HG03060 (cell line): ENCODE data around the gene AQP10.
"Not testable (repeated sequence)": the region's sequence is repeated elsewhere in the genome, so short reads cannot be mapped to it uniquely, and the experiment has no call there.

Experiments
- ATAC-seq: cut with Tn5 transposase; IDR thresholded peaks from one replicate; pipeline ENCODE4 v1.9.1; 2021; ENCODE audit warnings: low read depth, moderate number of reproducible peaks; ENCODE audit not compliant: unreplicated experiment

Gene AQP10, protein sequence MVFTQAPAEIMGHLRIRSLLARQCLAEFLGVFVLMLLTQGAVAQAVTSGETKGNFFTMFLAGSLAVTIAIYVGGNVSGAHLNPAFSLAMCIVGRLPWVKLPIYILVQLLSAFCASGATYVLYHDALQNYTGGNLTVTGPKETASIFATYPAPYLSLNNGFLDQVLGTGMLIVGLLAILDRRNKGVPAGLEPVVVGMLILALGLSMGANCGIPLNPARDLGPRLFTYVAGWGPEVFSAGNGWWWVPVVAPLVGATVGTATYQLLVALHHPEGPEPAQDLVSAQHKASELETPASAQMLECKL

DNA sequence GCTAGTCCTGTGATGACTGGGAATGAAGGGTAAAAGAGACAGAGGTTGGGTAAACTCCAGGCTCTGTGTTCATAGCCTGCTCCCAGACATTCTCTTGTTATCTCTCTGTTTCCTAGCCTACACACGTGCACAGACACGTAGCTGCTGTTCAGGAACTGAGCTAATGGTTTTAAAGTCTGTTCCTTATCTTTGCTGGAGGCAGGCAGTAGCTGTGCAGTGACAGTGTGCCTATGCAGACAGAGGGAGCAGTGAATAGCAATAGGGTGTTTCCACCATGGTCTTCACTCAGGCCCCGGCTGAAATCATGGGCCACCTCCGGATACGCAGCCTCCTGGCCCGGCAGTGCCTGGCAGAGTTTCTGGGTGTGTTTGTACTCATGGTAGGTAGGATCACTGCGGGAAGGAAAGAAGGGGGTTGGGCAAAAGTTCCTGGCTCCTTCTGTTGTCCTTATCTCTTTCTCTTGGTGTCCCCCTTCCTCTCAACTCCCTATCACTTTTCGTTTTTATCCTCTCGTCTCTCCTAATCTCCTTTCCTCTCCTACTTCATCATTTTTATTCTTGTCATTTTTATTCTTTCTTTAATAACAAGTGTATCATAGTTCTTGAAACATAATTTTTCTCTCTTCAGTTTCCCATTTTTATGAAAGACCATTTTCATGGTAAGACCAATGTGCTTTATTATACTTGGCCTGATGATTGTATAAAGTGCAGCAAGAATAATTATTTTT lies at the start of gene AQP10:
AQP10 (plus strand) TSS at position 212 of the 727 bp plus-strand sequence; CDS start at position 275, 63 bp downstream.
- no peak for ATAC-seq

GRCh38 chr1:154272217-154272998 lies 48.5 kb upstream of the AQP10 start, which contains the start of gene HAX1:
Gene HAX1 (plus strand): TSS chr1:154272629. CDS start chr1:154272724, 95 bp downstream.
- ATAC-seq, result peak; percentile 87

DNA sequence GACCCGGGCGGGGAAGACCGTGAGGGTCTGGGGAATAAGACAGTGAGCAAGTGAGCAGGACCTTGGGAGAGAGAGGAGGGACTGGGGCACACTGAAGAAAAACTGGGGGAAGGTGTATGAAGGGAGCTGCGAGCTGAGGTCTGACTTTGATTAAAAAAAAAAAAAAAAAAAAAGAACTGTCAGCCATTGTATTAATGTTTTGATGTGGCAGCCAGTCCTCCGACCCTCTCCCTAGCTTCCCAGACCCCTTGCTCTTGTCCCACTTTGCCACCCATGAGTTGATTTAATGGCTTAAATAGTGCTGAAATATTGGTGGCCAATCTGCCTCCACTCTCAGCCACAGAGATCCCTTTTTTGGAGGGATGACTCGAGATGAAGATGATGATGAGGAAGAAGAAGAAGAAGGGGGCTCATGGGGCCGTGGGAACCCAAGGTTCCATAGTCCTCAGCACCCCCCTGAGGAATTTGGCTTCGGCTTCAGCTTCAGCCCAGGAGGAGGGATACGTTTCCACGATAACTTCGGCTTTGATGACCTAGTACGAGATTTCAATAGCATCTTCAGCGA lies 47.8 kb upstream of the AQP10 start:
- no peak for ATAC-seq

DNA sequence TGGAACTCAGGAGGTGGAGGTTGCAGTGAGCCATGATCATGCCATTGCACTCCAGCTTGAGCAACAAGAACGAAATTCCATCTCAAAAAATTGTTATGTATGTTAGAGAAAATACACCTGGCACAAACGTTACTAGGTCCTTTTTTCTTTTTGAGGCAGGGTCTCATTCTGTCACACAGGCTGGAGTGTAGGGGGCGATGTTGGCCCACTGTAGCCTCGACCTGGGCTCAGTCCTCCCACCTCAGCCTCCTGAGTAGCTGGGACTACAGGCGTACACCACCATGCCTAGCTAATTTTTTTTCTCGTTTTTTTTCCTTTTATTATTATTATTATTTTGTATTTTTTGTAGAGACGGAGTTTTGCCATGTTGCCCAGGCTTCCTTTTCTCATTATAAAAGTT lies 44.1 kb upstream of the AQP10 start:
- ATAC-seq, result no peak

DNA sequence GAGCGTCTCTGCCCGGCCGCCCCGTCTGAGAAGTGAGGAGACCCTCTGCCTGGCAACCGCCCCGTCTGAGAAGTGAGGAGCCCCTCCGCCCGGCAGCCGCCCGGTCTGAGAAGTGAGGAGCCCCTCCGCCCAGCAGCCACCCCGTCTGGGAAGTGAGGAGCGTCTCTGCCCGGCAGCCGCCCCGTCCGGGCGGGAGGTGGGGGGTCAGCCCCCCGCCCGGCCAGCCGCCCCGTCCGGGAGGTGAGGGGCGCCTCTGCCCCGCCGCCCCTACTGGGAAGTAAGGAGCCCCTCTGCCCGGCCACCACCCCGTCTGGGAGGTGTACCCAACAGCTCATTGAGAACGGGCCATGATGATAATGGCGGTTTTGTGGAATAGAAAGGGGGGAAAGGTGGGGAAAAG lies 33.3 kb upstream of the AQP10 start:
- ATAC-seq, result not testable (repeated sequence)

- no peak for ATAC-seq
Measured at GRCh38 chr1:154288661-154289060, 32.2 kb upstream of the AQP10 start.

DNA sequence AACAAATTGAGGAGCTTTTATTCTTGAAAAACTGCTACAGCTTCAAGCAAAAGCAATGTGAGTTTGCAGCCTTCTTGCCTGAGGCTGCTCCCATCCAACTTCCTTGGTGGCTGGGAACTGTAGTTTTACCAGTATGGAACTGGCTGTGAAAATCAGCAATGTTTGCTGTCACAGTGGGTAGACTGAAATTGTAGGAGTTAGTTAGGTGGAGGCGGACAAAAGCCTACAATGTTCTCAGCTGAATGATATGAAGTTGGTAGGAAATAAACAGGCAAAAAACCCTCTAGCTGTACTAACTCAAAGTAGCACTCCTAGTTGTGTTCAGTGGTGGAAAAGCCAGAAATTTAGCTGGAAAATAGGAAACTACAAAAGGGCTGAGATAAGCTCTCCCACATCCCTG lies 30.0 kb upstream of the AQP10 start:
- no peak for ATAC-seq

GRCh38 chr1:154295408-154296235 lies 25.3 kb upstream of the AQP10 start:
- no peak for ATAC-seq

DNA sequence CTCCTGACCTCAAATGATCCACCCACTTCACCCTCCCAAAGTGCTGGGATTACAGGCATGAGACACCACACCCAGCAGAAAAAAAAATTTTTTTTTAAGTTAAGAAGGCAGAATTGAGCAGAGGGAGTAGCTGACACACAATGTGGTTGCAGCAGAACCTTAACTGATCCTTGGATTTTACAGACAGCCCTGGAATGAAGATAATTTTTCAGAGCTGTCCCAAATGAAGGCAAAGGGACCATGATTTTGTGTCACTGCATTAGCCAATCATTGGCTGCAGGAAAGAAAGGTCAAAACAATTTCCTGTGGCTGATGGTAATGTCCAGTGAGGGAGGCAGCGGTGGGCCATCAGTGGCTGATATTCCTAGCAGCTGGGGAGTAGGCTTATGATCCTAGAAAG lies 19.3 kb upstream of the AQP10 start:
- no peak for ATAC-seq

GRCh38 chr1:154304664-154305337 lies 16.1 kb upstream of the AQP10 start:
- ATAC-seq, result peak; percentile 37

- no peak for ATAC-seq
Measured at GRCh38 chr1:154306151-154306550, 14.7 kb upstream of the AQP10 start.

DNA sequence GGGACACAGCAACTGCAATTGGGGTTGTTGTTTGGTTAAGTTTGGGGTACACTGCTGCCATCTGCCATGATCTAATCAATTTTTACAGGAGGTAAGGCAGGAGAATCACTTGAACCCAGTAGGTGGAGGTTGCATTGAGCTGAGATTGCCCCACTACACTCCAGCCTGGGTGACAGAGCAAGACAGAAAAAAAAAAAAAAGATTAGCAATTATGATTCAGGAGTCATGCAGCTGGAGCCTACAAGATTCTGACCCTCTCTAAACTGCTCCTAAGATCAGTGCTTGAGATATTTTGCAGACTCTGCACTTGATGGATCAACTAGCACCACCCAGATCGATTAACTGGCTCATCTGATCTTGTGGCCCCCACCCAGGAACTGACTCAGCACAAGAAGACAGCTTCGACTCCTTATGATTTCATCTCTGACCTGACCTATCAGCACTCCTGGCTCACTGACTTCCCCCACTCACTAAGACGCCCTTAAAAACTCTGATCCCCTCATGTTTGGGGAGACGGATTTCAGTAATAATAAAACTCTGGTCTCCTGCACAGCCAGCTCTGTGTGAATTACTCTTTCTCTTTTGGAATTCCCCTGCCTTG lies 13.1 kb upstream of the AQP10 start:
- ATAC-seq, result not testable (repeated sequence)

GRCh38 chr1:154309136-154309535 lies 11.8 kb upstream of the AQP10 start:
- ATAC-seq, result not testable (repeated sequence)

- ATAC-seq, result not testable (repeated sequence)
Measured at GRCh38 chr1:154312229-154313065, 8.4 kb upstream of the AQP10 start.

- no peak for ATAC-seq
Measured at GRCh38 chr1:154313066-154313356, 7.9 kb upstream of the AQP10 start.

DNA sequence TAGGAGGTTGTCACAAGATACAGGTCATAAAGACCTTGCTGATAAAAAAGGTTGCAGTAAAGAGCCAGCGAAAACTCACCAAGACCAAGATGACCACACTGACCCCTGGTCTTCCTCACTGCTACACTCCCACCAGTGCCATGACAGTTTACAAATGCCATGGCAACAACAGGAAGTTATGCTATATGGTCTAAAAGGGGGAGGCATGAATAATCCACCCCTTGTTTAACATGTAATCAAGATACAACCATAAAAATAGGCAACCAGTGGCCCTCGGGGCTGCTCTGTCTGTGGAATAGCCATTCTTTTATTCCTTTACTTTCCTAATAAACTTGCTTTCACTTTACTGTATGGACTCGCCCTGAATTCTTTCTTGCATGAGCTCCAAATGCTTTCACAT lies 6.7 kb upstream of the AQP10 start:
- not testable (repeated sequence) for ATAC-seq

DNA sequence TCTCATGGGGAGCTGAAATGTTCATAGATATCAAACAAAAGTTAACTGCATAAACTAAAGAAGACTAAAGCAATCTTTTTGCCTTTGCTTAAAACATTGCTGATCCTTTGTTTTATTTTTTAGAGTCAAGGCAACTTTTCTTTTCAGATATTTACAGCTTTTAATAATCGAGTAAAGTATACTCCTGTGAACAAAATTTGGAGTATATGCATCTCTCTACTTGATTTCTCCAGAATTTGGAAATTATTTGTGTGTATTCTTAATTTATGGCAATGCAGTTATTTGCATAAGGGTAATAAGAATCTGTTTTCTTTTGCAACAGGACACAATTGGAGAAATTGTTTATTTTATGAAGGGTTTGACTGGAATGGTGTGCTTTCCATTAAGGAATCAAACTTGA lies 4.2 kb upstream of the AQP10 start:
- no peak for ATAC-seq

- ATAC-seq, result no peak
Measured at GRCh38 chr1:154318386-154318785, 2.5 kb upstream of the AQP10 start.
